ENCODE measurements around the gene IKZF1. TPM values are rescaled to one million over a fixed set of nuclear protein-coding genes. Genes with fewer than 3 reads are reported as not detected.

The IKZF1 gene
- total and polyA plus RNA-seq, 2 of the 13 experiments (the other 11 are each of a cell fraction or from before 2014, with no cell fraction given): not detected

DNA sequence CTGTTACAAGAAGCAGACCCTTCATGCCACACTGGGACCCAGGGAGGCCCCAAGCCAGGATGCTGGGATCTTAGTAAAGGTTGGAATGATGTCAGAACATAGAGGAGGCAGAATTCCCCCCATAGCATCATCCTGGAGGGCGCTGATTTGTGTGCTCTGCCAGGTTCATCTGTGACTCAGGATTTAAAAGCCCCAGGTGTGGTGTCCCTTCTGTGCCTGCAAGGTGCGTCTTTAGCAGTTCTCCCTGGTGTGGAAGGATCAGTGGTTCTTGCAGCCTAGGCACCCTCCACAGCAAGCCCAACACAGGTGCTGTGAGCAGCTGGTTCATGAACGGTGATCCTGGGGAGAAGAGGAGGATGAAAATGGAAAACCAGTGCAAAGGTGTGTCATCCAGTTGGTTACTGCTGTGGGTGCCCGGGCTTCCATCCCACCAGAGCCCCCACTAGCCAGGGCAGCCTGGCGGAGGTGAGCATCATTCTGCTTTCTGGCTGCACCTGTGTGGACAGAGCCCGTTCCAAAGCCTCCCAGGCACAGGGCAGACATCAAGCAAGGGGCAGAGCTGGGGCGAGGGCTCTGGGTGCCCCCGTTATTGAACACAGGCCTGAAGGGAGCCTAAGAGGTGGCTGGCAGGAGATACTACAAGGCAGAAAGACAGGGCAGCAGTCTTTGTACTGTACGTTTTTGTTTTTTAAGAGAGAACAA lies 49.5 kb downstream of the IKZF1 start:
- no peaks in the 10 kb centered on the region for H4K20me1 ChIP-seq (ENCODE audit: insufficient read depth, low read length)
- no peaks in the 10 kb centered on the region for H3K36me3 ChIP-seq (replicated peaks in 1 of 2; ENCODE audit: control insufficient read depth in 1 of 2, insufficient read depth in 2 of 2, low read length in 2 of 2)
- in situ Hi-C loops (cut with HindIII; ENCODE audit: extremely low pct_ligation_motif_present, low pct_unique_long_range_greater_than_20kb) (no loop called here), intact Hi-C loops (cut with micrococcal nuclease; ENCODE audit: unreplicated experiment) (no loop called here)
- POLR2A ChIA-PET: no interaction called here
- H3K4me1 ChIP-seq (ENCODE audit: insufficient read depth, low read length): no peaks in the 10 kb centered on the region
- H3K4me3 ChIP-seq (replicated peaks in 1 of 3; ENCODE audit: insufficient read depth in 1 of 3, low read depth in 2 of 3, low read length in 3 of 3): no peak overlapping the region
- DNase-seq (ENCODE audit: low spot score) (no peak), ATAC-seq (no peak), FAIRE-seq (no peak)
- 0% methylated on average over 5 of the region's 9 CpGs for WGBS (ENCODE audit: low lambda C conversion rate)
- no peak overlapping the region for H3K4me2 ChIP-seq (ENCODE audit: low read depth, low read length)
- TF ChIP-seq NR1H2 (CRISPR knock-in tag; IDR thresholded peaks at IDR 0.05; ENCODE audit: borderline replicate concordance, low read depth): no peak
- no peak for TF ChIP-seq CERS6 (CRISPR knock-in tag; IDR thresholded peaks at IDR 0.05)
- no peak for TF ChIP-seq KDM6A (CRISPR knock-in tag; IDR thresholded peaks at IDR 0.05; ENCODE audit: low read depth)
- no peak for TF ChIP-seq HNF1B (CRISPR knock-in tag; IDR thresholded peaks at IDR 0.05)
- TF ChIP-seq, protein P1, sequence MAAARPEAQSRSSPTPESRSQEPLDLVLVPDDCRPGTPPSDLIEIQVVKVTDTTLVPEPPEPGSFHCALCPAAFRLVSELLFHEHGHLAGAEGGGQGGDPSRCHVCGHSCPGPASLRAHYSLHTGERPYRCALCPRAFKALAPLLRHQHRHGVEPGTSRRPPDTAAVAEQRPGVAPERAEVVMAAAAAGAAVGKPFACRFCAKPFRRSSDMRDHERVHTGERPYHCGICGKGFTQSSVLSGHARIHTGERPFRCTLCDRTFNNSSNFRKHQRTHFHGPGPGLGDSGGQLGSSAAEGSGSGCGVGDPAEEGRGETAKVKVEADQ (CRISPR knock-in tag; IDR thresholded peaks at IDR 0.05; ENCODE audit: borderline replicate concordance): no peak
- no peak for TF ChIP-seq PAF1 (CRISPR knock-in tag; IDR thresholded peaks at IDR 0.05)
- CTCF ChIA-PET (ENCODE audit: low intra/inter-chr PET ratio, low total read pairs): no interaction called here
- H3K9ac ChIP-seq (ENCODE audit: insufficient read depth, low read depth, low read length): no peak overlapping the region
- H3K9me3 ChIP-seq (ENCODE audit: low read length): no peaks in the 10 kb centered on the region
- no peak overlapping the region for H2AFZ ChIP-seq (ENCODE audit: low read length)
- no peaks in the 10 kb centered on the region for H3K79me2 ChIP-seq (ENCODE audit: insufficient read depth, low read length)
- peaks cover 2 to 38% of the 10 kb centered on the region in 2 experiments; a peak in 4 of 5 replicates for H3K27me3 ChIP-seq (ENCODE audit: control insufficient read depth in 1 of 2, insufficient read depth in 2 of 2, low read length in 2 of 2)
- BruUV-seq (replicated peaks): no TSS peak
- no peak overlapping the region for H3K27ac ChIP-seq (ENCODE audit: extremely low read length, insufficient read depth, low read length)
